Esophagus mucosa (tissue), 1 donor: ENCODE data around the gene PTPN11. TPM values are rescaled to one million over a fixed set of nuclear protein-coding genes. Genes with fewer than 3 reads are reported as not detected.
"Not testable (repeated sequence)": the region's sequence is repeated elsewhere in the genome, so short reads cannot be mapped to it uniquely, and the experiment has no call there.

ENCODE experiments used
- ATAC-seq: fragments of 200-7000 bp; cut with Tn5 transposase; one replicate; pipeline ENCODE4 v1.9.1; 2020
- total RNA-seq: library from RNA; stranded (reverse); gene quantifications from one replicate; pipeline ENCODE4 v1.2.4, GENCODE V29; 2023
- donor health status: DM: yes; HTN: yes; CAD: no.

Gene PTPN11
- total RNA-seq, 1 donor from 2014 or later = 53.6 TPM

DNA sequence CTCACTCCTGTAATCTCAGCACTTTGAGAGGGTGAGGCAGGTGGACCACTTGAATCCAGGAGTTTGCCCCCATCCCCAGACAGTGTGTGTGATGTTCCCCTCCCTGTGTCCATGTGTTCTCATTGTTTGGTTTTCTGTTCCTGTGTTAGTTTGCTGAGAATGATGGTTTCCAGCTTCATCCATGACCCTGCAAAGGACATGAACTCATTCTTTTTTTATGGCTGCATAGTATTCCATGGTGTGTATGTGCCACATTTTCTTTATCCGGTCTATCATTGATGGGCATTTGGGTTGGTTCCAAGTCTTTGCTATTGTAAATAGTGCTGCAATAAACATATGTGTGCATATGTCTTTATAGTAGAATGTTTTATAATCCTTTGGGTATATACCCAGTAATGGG lies 38.4 kb downstream of the PTPN11 start:
- not testable (repeated sequence) for ATAC-seq

DNA sequence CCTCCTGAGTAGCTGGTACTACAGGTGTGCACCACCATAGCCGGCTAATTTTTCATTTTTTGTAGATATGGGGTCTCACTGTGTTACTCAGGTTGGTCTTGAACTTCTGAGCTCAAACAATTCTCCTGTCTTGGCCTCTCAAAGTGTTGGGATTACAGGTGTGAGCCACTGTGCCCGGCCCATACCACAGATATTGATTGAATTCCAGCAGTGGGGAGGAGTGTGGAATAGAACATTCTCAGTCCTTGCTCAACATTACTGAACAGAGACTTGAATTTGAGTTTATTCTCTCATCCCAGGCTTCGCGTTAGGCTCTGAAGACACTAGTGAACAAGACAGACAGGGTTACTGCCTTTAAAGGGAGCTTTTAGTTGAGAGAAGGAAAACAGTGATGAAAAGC lies 39.6 kb downstream of the PTPN11 start:
- ATAC-seq = no peak

DNA sequence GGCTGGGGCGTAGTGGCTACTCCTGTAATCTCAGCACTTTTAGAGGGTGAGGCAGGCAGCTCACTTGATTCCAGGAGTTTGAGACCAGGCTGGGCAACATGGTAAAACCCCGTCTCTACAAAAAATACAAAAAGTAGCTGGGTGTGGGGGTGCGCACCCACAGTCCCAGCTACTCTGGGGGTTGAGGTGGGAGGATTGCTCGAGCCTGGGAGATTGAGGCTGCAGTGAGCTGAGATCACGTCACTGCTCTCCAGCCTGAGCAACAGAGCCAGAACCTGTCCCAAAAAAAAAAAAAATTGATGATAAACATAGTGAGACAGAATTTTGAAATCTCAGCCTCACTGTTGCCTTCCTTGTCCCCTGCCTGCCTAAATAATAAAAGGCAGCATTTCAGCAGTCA lies 40.0 kb downstream of the PTPN11 start:
- no peak for ATAC-seq

DNA sequence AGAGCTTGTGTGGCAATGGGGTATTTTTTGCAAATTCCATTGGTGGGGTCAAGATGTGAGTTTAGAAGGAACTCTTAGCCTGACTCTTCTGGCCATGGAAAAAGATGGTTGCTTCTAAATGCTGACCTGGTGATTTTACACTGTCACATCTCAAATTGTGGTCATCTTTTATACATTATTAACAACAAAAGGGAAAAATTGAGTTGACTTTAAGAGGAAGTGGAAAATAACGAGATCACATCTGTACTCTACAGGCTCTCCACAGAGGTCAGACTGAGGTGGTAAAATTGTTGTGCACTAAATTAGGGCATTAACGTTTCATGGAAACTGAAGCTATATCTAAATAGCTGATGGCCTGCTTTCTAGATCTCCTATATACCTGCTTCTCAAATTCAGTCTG lies 44.7 kb downstream of the PTPN11 start:
- no peak for ATAC-seq

DNA sequence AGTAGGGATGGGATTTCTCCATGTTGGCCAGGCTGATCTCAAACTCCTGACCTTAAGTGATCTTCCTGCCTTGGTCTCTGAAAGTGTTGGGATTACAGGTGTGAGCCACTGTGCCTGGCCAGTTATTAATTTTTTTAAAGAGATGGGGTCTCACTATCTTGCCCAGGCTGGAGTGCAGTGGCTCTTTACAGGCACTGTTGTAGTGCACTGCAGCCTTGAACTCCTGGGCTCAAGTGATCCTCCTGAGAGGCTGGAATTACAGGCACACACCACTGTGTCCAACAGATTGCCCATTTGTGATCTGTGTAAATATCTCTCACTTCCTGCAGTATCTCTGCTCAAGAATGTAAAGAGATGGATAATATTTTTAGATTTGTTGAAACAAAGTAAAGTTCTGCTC lies 45.9 kb downstream of the PTPN11 start:
- ATAC-seq = no peak

DNA sequence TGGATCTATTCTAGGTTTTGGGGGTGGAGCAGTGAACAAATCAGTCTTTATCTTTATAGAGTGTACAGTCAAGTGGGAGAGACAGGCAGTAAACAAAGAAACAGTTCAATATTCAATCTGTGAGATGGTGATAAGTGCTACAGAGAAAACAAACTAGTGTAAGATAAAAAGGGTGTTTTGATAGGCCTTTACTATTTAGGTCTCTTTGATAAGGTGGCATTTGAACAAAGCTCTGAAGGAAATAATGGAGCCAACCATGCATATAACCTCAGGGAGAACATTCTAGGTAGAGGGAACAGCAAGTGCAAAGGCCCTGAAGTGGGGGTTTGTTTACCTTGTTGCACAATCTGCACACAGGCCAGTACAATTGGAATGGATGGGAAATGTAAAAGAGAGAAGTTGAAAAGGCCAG lies 47.3 kb downstream of the PTPN11 start:
- no peak for ATAC-seq

DNA sequence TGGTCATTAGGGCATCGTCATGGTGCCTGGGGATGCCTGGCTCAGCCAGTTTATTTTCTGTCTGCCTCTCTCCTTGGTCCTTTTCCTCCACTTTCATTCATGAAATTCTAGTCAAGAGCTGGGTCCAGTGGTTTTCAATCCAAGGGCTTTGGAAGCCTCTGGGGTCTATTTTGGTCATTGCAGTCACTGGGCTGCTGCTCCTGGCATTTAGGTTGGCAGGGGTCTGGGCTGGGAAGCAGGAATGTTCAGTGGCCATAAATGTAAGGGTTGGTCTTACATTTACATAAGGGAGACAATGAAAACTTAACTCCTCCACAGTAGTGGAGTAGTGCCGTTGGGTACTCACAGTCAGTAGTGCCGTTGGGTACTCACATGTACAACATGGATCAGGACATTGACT lies 48.1 kb downstream of the PTPN11 start:
- no peak for ATAC-seq

DNA sequence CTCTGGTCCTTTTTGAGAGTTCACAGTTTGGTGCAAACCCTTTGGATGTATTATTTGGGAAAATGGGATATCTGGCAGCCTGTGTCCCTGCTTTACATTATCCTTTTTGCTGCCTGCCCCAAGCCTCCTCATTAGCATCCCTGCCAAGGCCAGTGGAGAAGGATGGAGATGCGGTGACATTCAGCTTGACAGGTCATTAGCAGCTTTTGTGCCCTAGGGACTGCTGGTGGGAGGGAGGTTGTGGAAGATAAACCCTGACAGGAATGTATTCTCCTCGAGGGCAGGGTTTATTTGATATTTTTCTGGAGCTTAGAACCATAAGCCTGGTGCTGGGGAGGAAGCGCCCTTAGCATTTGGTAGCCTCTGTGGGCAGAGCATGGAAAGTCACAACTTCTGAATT lies 49.3 kb downstream of the PTPN11 start:
- no peak for ATAC-seq

DNA sequence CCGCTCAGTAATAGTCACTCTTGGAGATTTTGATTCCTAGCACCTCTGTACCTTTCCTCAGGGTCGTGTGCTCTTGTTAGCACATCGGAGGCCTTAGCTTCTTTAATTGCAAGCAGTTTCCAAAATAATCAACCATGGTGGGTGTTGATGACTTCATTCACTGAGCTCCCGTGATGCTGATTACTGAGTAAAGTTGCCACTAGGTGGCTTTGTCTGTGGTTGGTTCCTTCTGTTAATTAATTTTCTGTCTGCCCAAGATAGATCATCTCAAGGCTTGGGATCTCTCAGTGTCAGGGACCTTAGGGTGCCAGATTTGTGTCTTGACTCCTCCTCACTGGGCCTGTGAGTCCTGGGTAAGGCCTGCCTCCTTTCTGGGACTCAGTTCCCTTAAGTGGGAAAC lies 54.3 kb downstream of the PTPN11 start:
- no peak for ATAC-seq

DNA sequence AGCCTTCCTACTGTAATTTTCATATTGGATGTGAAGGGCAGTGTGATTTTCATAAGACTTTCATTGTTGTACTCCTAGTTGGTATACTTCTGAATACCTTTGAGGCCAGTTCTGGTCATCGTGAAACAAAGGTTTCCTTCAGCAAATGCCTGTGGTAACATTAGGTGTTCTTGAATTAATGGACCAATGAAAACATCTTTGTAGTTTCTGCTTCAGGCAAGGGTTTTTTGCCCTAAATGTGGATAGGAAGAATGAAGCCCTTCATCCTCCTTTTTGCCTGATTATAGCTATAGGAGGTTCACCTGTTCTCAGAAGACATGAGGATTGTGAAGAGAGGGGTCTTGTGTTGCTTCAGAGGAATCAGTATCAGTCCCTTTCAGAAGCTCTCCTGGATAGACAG lies 60.7 kb downstream of the PTPN11 start:
- ATAC-seq = no peak

DNA sequence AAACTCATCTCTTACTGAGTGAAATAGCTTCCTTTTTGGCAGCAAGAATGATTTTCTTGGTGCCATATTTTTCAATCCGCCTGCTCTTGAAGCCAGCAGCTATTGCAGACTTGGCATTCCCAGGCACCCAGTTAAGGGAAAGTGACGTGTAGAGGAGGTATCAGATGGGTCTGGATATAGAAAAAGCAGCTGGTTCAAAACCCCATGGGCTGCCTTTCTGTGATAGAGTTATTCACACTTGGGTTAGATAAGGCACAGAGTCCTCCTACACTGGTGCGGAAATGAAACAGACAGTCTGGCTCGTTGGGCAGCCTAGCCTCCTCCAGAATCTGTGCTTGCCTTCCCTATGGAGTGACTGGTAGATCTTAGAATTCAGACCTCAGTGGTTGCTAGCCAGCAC lies 62.2 kb downstream of the PTPN11 start:
- ATAC-seq = no peak

DNA sequence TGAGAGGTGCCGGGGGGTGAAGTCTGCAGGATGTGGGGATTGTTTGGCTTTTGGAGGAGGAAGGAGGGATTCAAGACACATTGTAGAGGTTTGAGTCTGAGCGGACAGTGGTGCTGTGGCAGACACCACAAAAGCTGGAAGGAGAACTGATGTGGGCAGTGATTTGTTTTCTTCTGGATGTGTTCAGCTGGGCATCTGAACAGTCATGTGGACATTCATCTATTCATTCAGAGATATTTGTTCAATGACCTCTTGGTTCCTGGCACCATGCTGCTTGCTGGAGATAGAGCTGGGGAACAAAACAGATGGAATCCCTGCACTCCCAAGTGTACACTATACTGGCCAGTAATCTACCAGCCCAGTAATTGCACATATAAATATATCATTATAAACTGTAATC lies 64.0 kb downstream of the PTPN11 start:
- ATAC-seq = no peak

DNA sequence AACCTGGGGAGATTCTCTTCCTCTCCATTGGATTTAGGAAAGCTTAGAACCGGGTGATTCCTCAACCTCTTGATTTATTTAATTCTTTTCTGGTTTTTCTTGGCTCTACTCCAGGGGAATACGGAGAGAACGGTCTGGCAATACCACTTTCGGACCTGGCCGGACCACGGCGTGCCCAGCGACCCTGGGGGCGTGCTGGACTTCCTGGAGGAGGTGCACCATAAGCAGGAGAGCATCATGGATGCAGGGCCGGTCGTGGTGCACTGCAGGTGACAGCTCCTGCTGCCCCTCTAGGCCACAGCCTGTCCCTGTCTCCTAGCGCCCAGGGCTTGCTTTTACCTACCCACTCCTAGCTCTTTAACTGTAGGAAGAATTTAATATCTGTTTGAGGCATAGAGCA lies 67.6 kb downstream of the PTPN11 start:
- no peak for ATAC-seq

DNA sequence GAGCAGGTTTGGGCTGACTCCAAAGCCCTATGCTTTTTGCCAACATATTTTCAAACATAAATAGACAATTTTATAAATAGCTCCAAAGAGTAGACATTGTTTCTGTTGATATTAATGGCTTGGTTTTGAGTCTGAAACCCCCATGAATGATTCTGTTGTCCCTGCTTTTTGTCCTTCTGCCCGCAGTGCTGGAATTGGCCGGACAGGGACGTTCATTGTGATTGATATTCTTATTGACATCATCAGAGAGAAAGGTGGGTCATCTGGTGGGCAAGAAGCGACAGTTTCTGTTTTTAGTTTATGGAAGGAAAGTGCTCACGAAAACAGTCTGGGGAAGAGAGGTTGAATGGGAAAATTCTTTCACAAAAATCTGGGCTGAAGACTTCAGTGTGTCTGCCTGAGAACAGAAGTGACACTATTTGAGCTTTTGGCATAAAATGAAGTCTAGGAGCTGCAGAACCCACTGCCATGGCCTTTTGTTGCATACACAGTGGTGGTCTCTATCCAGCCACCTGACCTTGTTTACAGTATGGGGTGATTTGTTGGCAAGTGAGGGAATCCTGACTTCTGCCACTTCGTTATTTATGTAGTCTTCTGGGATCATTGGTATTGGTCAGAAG lies 69.6 kb downstream of the PTPN11 start:
- ATAC-seq = no peak

DNA sequence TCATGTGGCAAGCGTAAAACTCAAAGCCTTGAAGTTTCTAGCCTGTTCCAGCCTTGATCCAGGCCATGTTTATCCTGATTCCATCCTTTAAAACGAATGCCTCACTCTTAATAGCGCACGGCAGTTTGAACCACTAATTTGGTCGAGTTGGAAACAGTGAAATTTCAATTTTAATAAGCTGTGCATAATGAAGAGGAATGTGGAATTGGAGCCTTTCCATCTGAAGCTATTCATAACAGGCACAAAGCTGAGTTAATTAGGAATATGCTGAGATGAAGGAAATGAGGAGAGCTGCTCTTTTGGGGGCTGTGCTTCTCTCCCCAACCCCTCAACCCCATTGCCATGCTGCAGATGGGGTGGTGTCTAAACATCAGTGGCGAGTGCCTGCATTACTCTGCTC lies 70.7 kb downstream of the PTPN11 start:
- ATAC-seq = no peak

DNA sequence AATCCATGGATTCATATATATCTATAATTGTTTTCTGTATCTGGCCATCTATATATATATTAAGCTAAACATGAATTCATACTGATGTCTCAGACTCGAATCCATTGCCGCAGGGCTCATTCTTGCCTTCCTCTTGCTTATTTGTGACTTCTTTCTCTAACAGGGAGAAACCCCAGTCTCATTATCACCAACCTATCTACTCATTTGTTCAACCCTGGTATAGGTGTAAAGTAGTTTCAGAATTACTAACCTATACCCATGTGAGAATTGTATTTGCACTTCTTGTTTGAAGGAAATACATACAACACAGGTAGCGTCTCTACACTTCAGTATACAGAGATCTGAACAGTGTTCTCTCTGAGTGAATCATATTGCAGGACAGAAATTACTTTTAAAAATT lies 77.7 kb downstream of the PTPN11 start:
- ATAC-seq = no peak

DNA sequence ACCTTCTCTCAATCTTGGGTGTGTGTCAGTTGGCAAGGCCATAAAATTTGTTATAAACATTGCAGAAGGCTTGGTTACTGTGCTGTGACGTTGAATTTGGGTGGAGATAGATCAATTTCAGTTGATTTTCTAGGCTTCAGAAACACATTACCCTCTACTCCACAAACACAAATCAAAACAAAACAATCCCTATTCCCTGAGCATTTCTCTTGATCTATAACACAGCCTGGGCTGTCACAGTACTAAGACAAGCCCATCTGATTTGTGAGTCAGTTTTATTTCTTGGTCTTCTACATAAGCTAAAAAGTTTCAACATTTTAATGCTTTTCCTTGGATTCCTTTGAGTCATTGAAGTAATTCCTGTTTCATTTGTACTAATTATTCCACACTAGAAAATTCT lies 79.8 kb downstream of the PTPN11 start:
- ATAC-seq = no peak

DNA sequence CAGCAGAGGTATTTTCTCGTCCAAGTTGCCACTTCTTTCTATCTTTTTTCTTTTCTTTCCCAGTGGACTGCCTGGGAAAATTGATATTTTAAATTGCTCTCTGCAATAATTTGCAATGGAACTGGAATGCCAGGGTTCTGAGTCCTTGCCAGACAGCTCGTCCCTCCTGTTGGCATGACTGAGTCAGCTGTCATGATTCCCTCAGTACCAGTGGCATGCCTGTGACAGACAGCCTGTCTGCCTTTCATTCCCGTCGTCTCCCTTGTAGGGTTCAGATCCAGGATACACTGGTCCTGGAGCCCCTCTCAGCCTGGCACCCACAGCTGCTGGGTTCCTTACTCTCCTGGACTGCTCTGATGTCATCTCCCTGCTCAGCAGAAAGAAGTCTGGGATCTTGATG lies 84.8 kb downstream of the PTPN11 start:
- ATAC-seq = no peak

DNA sequence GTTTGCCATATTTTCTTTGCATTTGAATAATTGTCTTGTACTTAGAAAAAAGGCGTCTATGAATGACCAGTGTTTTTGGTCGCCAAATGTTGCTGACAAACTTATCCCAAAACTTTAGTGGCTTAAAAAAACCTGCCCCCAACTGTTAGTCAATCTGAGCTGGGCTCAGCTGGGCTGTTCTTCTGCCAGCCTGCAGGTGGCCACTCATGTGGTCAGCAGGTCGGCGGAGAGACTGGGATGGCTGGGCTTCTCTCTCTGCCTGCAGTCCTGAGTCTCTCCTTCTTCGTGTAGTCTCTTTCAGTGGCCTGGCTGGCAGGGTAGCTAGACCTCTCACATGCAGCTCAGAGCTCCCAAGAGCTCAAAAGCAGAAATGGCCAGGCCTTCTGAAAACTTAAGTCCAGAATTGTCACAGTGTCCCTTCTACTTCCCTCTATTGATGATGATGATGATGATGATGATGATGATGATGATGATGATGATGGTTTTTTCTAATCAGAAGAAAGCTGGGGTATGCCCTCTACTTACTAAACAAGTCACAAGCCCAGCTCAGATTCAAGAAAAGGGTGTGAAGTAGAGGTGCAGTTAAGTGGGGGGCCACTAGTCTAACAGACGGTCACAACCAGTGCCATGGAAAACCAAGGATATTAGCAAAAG lies 87.9 kb downstream of the PTPN11 start:
- no peak for ATAC-seq

DNA sequence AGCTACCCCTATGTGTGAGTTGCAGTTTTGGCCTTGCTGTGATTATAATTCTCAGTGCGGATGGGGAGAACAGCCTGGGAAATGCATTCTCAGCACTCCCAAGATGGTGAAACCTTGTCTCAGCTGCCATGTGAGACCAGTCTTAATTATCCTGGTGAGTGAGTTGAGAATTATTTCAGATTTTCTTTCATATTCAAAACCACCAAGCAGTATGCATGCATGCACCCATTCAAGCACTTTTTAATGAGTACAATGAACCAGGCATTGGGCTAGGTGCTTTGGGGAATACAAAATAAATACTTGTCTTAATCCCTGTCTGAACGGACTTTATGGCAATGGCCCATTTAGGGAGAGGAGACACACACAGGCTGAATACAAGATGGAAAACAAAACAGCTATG lies 94.7 kb downstream of the PTPN11 start:
- ATAC-seq = no peak

DNA sequence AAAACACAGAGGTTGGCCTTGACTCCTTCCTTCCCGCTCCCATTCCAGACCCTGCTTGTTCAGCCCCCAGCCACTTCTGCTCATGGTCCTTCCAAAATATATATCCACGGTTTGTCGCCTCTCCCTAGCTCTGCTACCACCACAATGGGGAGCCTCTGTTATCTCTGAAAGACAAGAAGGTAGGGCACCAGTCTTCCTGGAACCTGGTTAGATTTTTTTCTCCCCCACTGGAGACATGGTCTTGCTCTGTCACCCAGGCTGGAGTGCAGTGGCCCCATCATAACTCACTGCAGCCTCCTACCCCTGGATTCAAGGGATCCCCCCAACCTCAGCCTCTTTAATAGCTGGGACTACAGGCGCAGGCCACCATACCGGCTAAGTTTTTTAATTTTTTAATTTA lies 95.7 kb downstream of the PTPN11 start:
- no peak for ATAC-seq

DNA sequence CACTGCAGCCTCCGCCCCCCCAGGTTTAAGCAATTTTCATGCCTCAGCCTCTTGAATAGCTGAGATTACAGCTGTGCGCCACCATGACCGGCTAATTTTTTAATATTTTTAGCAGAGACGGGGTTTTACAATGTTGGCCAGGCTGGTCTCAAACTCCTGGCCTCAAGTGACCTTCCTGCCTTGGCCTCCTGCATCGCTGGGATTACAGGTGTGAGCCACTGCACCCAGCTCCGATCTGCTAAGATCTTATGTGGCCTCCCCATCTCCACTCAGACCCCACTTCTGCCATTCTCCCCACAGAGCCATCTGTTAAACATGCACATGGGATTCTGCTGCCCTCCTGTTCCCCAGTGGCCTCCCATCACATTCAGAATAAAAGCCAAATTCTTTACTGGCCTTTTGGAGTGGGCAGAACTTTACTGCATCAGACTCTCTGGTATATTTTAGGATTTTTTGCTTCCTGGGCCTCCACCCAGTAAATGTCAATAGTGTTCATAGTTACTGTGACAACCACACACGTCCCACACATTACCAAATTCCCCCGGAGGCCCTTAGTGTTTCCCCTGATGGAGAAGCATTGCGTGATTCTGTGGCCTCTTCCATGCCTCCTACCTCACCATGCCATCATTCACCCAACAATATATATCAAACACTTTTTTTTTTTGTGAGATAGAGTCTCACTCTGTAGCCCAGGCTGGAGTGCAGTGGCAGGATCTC lies 96.3 kb downstream of the PTPN11 start:
- ATAC-seq = no peak

DNA sequence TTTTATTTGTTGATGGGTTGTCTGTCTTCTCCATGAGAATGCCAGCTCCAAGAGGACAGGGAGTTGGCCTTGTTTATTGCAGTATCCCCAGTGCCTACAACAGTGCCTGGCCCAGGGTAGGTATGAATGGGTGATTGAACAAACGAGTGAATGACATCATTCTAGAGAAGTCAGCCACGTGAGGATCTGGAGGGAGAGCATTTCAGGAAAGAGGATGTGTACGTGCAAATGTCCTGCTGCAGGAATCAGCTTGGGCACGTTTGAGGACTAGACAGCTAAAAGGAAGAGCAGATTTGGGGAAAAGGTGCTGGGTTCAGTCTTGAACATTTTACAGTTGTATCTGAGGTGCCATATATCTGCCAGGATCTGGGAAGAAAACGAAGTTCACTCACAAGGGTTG lies 97.1 kb downstream of the PTPN11 start:
- ATAC-seq = no peak

DNA sequence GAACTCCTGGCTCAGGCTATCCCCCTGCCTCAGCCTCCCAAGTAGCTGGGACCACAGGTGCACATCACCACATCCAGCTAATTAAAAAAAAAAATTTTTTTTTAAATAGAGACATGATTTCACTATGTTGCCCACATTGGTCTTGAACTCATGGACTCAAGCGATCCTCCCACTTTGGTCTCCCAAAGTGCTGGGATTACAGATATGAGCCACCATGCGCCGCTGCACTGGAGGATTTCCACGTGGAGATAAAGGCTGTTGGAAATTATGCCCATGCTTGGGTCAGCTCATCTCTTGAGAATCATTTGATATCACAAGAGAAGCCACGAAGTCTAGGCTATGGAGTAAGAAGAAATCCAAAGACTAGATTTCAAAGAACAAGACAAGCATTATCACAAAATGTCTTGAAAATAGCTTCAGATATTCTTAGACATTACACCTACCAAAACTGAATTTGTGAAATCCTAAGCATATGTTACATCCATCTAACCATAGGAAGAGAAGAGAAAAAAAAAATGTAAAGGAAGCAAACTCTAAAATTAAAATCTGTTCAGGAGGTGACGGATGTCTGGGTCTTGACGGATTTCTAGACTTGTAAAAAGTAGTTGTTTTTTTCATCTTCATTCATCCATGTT lies 99.1 kb downstream of the PTPN11 start:
- ATAC-seq = no peak
